ENCODE data around the gene SKAP1.
"Not testable (repeated sequence)": the region's sequence is repeated elsewhere in the genome, so short reads cannot be mapped to it uniquely, and the experiment has no call there.

SKAP1 gene

GRCh38 chr17:48191362-48191761 lies 238.7 kb downstream of the SKAP1 start:
- no peak overlapping the region for H3K4me3 ChIP-seq (replicated peaks; ENCODE audit: low read depth, low read length)
- TF ChIP-seq CTCF (IDR thresholded peaks at IDR 0.05; ENCODE audit: low read depth, low read length, missing control alignments) = no peak
- DNase-seq (ENCODE audit: extremely low read depth, low read depth) = no peak

GRCh38 chr17:48190871-48191270 lies 239.1 kb downstream of the SKAP1 start:
- DNase-seq (ENCODE audit: extremely low read depth, low read depth) = no peak
- TF ChIP-seq CTCF (IDR thresholded peaks at IDR 0.05; ENCODE audit: low read depth, low read length, missing control alignments) = no peak
- H3K4me3 ChIP-seq (replicated peaks; ENCODE audit: low read depth, low read length) = no peak overlapping the region

- DNase-seq (ENCODE audit: extremely low read depth, low read depth) = no peak
- TF ChIP-seq CTCF (IDR thresholded peaks at IDR 0.05; ENCODE audit: low read depth, low read length, missing control alignments) = no peak
- no peak overlapping the region for H3K4me3 ChIP-seq (replicated peaks; ENCODE audit: low read depth, low read length)
These were observed 242.0 kb downstream of the SKAP1 start for GRCh38 chr17:48187872-48188608.

- not testable (repeated sequence) for H3K4me3 ChIP-seq (replicated peaks; ENCODE audit: low read depth, low read length); DNase-seq (ENCODE audit: extremely low read depth, low read depth)
These were observed 243.7 kb downstream of the SKAP1 start for GRCh38 chr17:48186317-48186716.

- no peak overlapping the region for H3K4me3 ChIP-seq (replicated peaks; ENCODE audit: low read depth, low read length)
- TF ChIP-seq CTCF (IDR thresholded peaks at IDR 0.05; ENCODE audit: low read depth, low read length, missing control alignments) = no peak
- DNase-seq (ENCODE audit: extremely low read depth, low read depth) = no peak
These were observed 245.3 kb downstream of the SKAP1 start for GRCh38 chr17:48184721-48185120.

GRCh38 chr17:48181653-48182052 lies 248.4 kb downstream of the SKAP1 start:
- no peak for DNase-seq (ENCODE audit: extremely low read depth, low read depth)
- H3K4me3 ChIP-seq (replicated peaks; ENCODE audit: low read depth, low read length) = no peak overlapping the region
- peak; percentile 49 for TF ChIP-seq CTCF (IDR thresholded peaks at IDR 0.05; ENCODE audit: low read depth, low read length, missing control alignments)

- DNase-seq (ENCODE audit: extremely low read depth, low read depth) = no peak
- no peak for TF ChIP-seq CTCF (IDR thresholded peaks at IDR 0.05; ENCODE audit: low read depth, low read length, missing control alignments)
- H3K4me3 ChIP-seq (replicated peaks; ENCODE audit: low read depth, low read length) = no peak overlapping the region
These were observed 249.0 kb downstream of the SKAP1 start for GRCh38 chr17:48180842-48181629.

Data from HFF-Myc (cell line).